HG02884 (cell line): ENCODE results near the gene MBTPS1.
A peak's percentile ranks its signal among the peaks of the same experiment; 100 is the strongest.

Experiments
- ATAC-seq: cut with Tn5 transposase; IDR thresholded peaks from one replicate; pipeline ENCODE4 v1.9.1; 2021; ENCODE audit warnings: mild to moderate bottlenecking, moderate library complexity; ENCODE audit not compliant: unreplicated experiment

Gene MBTPS1

GRCh38 chr16:84105301-84105815 lies 11.4 kb downstream of the MBTPS1 start:
- no peak for ATAC-seq

GRCh38 chr16:84104231-84104630 lies 12.5 kb downstream of the MBTPS1 start:
- ATAC-seq, result no peak

GRCh38 chr16:84103678-84104077 lies 13.1 kb downstream of the MBTPS1 start:
- ATAC-seq, result no peak

- ATAC-seq, result no peak
Measured at GRCh38 chr16:84098939-84099338, 17.8 kb downstream of the MBTPS1 start.

- no peak for ATAC-seq
Measured at GRCh38 chr16:84096447-84097005, 20.2 kb downstream of the MBTPS1 start.

GRCh38 chr16:84095466-84095865 lies 21.3 kb downstream of the MBTPS1 start:
- ATAC-seq, result no peak

- ATAC-seq, result no peak
Measured at GRCh38 chr16:84093879-84094270, 22.9 kb downstream of the MBTPS1 start.

GRCh38 chr16:84093120-84093878 lies 23.4 kb downstream of the MBTPS1 start:
- ATAC-seq, result no peak

GRCh38 chr16:84091460-84091859 lies 25.3 kb downstream of the MBTPS1 start:
- no peak for ATAC-seq

GRCh38 chr16:84090211-84090610 lies 26.5 kb downstream of the MBTPS1 start:
- no peak for ATAC-seq

- peak; percentile 78 for ATAC-seq
Measured at GRCh38 chr16:84088695-84089395, 27.9 kb downstream of the MBTPS1 start.

GRCh38 chr16:84087466-84088151 lies 29.1 kb downstream of the MBTPS1 start:
- no peak for ATAC-seq

- ATAC-seq, result no peak
Measured at GRCh38 chr16:84087001-84087400, 29.7 kb downstream of the MBTPS1 start.

GRCh38 chr16:84086341-84086740 lies 30.4 kb downstream of the MBTPS1 start:
- ATAC-seq, result no peak

GRCh38 chr16:84085773-84086172 lies 31.0 kb downstream of the MBTPS1 start:
- ATAC-seq, result no peak

GRCh38 chr16:84085271-84085667 lies 31.5 kb downstream of the MBTPS1 start:
- no peak for ATAC-seq

GRCh38 chr16:84084570-84085270 lies 32.0 kb downstream of the MBTPS1 start:
- ATAC-seq, result no peak

GRCh38 chr16:84082835-84083569 lies 33.7 kb downstream of the MBTPS1 start:
- ATAC-seq, result no peak

GRCh38 chr16:84082110-84082509 lies 34.6 kb downstream of the MBTPS1 start:
- no peak for ATAC-seq

- ATAC-seq, result no peak
Measured at GRCh38 chr16:84081446-84081989, 35.2 kb downstream of the MBTPS1 start.
